K562 (cell line): Measurements from ENCODE around the gene PREB. TPM values are rescaled to one million over a fixed set of nuclear protein-coding genes. Genes with fewer than 3 reads are reported as not detected.
A peak's percentile ranks its signal among the peaks of the same experiment; 100 is the strongest.

Experiments used
- ATF1 ChIP-seq, 2 experiments: fragments of 450-650 bp in 1 of 2; IDR thresholded peaks; 2 replicates each; pipeline ENCODE4 v1.6.1; 2016; ENCODE audit warnings: missing compliant biosample characterization in 1 of 2, missing genetic modification characterization in 1 of 2
- C11orf30 ChIP-seq: fragments of 450-650 bp; IDR thresholded peaks from 2 replicates; pipeline ENCODE4 v1.6.1; 2016; ENCODE audit warnings: low read depth, mild to moderate bottlenecking
- CBFA2T2 ChIP-seq: fragments of 450-650 bp; conservative IDR thresholded peaks from 2 replicates; pipeline ENCODE4 v1.6.1; 2017; ENCODE audit warnings: mild to moderate bottlenecking
- ETV5 ChIP-seq: sonication (generic); formaldehyde crosslinking; IDR thresholded peaks from 2 replicates; pipeline ENCODE4 v1.4.0; 2020; ENCODE audit warnings: low read depth, mild to moderate bottlenecking, missing genetic modification reagents
- FIP1L1 ChIP-seq: fragments of 200-400 bp; formaldehyde crosslinking; IDR thresholded peaks from 2 replicates; pipeline ENCODE4 v1.6.1; 2018; ENCODE audit warnings: mild to moderate bottlenecking, low read depth, low read length; ENCODE audit not compliant: poor library complexity, severe bottlenecking
- KDM1A ChIP-seq, 2 experiments: fragments of 450-650 bp; IDR thresholded peaks; 2 replicates each; pipeline ENCODE4 v1.6.1; 2016; ENCODE audit warnings: mild to moderate bottlenecking in 2 of 2
- KLF1 ChIP-seq: fragments of 450-650 bp; IDR thresholded peaks from 2 replicates; pipeline ENCODE4 v1.6.1; 2016; ENCODE audit warnings: missing genetic modification characterization, missing compliant biosample characterization
- MTA1 ChIP-seq: fragments of 450-650 bp; IDR thresholded peaks from 2 replicates; pipeline ENCODE4 v1.6.1; 2017; ENCODE audit warnings: borderline replicate concordance
- NCOA1 ChIP-seq: fragments of 450-650 bp; IDR thresholded peaks from 2 replicates; pipeline ENCODE4 v1.6.1; 2016; ENCODE audit warnings: low read depth
- NR4A1 ChIP-seq, 2 experiments: fragments of 250-450 bp in 1 of 2; fragments of 450-650 bp in 1 of 2; sonication (Bioruptor Pico) in 1 of 2; IDR thresholded peaks; 2 replicates each; pipeline versions ENCODE4 v1.4.0 to v1.6.1; 2016 to 2020; ENCODE audit warnings: mild to moderate bottlenecking in 2 of 2, missing compliant biosample characterization in 1 of 2, missing genetic modification characterization in 1 of 2, moderate library complexity in 1 of 2
- POLR2AphosphoS5 ChIP-seq: IDR thresholded peaks from 2 replicates; pipeline ENCODE4 v1.6.1; 2011; ENCODE audit warnings: mild to moderate bottlenecking, low read depth, low read length, moderate library complexity; ENCODE audit not compliant: control insufficient read depth, insufficient read depth
- RBM25 ChIP-seq: fragments of 200-400 bp; formaldehyde crosslinking; IDR thresholded peaks from 2 replicates; pipeline ENCODE4 v1.6.1; 2018; ENCODE audit warnings: low read length, low read depth, moderate library complexity; ENCODE audit not compliant: severe bottlenecking
- TEAD1 ChIP-seq, 2 experiments: fragments of 450-650 bp in 1 of 2; sonication (generic) in 1 of 2; formaldehyde crosslinking; IDR thresholded peaks; 2 replicates each; pipeline versions ENCODE4 v1.4.0 to v1.8.0; 2020 to 2022; ENCODE audit warnings: mild to moderate bottlenecking in 2 of 2, missing genetic modification reagents in 1 of 2
- polyA plus RNA-seq, 8 experiments: library from polyadenylated mRNA; depleted of rRNA in 4 of 8; stranded (reverse) in 5 of 8; unstranded in 3 of 8; fragments of >200 nt; fragmentation: Nextera tagmentation in 2 of 8; fragmentation: Illumina TruSeq in 1 of 8; extraction: Ambion mirVana in 2 of 8; extraction: Trizol in 1 of 8; gene quantifications; 2 replicates each; pipeline versions ENCODE4 v1.2.1 to v1.2.3, GENCODE V29; 2011 to 2014; ENCODE audit warnings: inconsistent platforms in 1 of 8, missing spikeins in 1 of 8
- total RNA-seq, 7 experiments: library from RNA; depleted of rRNA in 6 of 7; stranded (reverse); fragments of >200 nt in 6 of 7; fragmentation: Illumina TruSeq in 2 of 7; extraction: Trizol in 2 of 7; gene quantifications; 2 replicates each; pipeline versions ENCODE4 v1.2.1 to v1.2.3, GENCODE V29; 2011 to 2021; ENCODE audit warnings: low replicate concordance in 1 of 7
- TF ChIP-seq, protein P1 (sequence below): fragments of 200-800 bp; sonication (Bioruptor generic); IDR thresholded peaks from 2 replicates; pipeline ENCODE4 v1.6.1; 2017; ENCODE audit warnings: missing genetic modification characterization, missing compliant biosample characterization
- TF ChIP-seq, protein P2 (sequence below): fragments of 450-650 bp; formaldehyde crosslinking; IDR thresholded peaks from 2 replicates; pipeline ENCODE4 v1.4.0; 2020; ENCODE audit warnings: mild to moderate bottlenecking, moderate library complexity
- TF ChIP-seq, protein P3 (sequence below): fragments of 450-650 bp; conservative IDR thresholded peaks from 2 replicates; pipeline ENCODE4 v1.6.1; 2016; ENCODE audit warnings: missing genetic modification characterization, low read depth, mild to moderate bottlenecking, missing compliant biosample characterization, moderate library complexity

Gene PREB
- total and polyA plus RNA-seq, 9 of the 15 experiments (the other 6 are each of a cell fraction or from before 2014, with no cell fraction given): 35.1 to 84.2 (median 67.2) TPM

DNA sequence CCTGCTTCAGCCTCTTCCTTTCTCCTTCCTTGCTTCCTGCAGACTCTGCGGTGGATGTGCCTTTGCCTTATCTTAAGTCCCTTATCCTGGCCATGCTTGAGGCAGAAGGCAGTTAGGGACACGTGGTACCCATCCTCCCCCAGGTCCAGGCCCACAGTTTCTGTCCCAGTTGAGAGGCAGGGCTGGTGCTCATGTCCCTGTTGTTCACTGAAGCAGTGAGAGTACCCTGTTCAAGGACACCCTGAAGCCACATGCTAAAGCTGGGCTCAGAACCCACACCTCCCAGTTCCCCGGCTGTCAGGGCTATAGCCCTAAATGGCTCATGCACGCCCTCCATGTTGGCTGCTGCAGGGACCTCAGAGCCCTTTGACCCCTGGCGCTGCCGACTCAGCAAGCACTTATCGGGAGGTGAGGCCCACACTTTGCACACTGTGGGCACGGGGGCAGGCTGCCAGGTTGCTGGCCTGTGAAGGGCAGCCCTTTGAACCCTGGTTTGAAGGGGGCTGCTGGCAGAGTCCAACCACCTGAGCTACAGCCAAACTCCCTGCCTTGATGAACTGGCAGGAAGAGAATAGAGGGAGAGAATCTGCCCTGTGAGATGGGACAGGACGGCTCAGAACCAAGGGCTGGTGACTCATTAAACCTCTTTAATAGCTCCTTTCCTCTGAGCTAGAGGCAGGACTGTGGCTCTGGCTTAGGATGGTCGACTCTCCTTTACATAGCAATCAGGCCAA is 41.6 kb downstream of the PREB start (continued):
- TF ChIP-seq, protein P1, sequence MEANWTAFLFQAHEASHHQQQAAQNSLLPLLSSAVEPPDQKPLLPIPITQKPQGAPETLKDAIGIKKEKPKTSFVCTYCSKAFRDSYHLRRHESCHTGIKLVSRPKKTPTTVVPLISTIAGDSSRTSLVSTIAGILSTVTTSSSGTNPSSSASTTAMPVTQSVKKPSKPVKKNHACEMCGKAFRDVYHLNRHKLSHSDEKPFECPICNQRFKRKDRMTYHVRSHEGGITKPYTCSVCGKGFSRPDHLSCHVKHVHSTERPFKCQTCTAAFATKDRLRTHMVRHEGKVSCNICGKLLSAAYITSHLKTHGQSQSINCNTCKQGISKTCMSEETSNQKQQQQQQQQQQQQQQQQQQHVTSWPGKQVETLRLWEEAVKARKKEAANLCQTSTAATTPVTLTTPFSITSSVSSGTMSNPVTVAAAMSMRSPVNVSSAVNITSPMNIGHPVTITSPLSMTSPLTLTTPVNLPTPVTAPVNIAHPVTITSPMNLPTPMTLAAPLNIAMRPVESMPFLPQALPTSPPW (CRISPR knock-in tag): peak; percentile 39; the same call in 1 of the 2 replicates
- TF ChIP-seq TEAD1 (CRISPR knock-in tag; IDR thresholded peaks at IDR 0.05) (peak in 1 of 2 experiments; percentile 67; a peak in 1 of 4 replicates), ATF1 (CRISPR knock-in tag; IDR thresholded peaks at IDR 0.05) (no peak), ATF1 (tag; IDR thresholded peaks at IDR 0.05) (peak; percentile 58; the same call in 1 of the 2 replicates), CBFA2T2 (peak; percentile 73), C11orf30 (peak; percentile 42; the same call in 1 of the 2 replicates), KDM1A (IDR thresholded peaks at IDR 0.05) (peak; percentile 9 to 22; a peak in 1 of 4 replicates), KLF1 (tag) (0 out of 2 replicates have a peak, but pooled peaks have one; percentile 14), POLR2AphosphoS5 (0 out of 2 replicates have a peak, but pooled peaks have one; percentile 29), MTA1 (no peak), NR4A1 (CRISPR knock-in tag; IDR thresholded peaks at IDR 0.05) (peak; percentile 41; the same call in 1 of the 2 replicates), NR4A1 (tag; IDR thresholded peaks at IDR 0.05) (peak; percentile 88), RBM25 (no peak), ETV5 (CRISPR knock-in tag) (peak; percentile 76), NCOA1 (peak; percentile 46; the same call in 1 of the 2 replicates), FIP1L1 (no peak)
- TF ChIP-seq, protein P2, sequence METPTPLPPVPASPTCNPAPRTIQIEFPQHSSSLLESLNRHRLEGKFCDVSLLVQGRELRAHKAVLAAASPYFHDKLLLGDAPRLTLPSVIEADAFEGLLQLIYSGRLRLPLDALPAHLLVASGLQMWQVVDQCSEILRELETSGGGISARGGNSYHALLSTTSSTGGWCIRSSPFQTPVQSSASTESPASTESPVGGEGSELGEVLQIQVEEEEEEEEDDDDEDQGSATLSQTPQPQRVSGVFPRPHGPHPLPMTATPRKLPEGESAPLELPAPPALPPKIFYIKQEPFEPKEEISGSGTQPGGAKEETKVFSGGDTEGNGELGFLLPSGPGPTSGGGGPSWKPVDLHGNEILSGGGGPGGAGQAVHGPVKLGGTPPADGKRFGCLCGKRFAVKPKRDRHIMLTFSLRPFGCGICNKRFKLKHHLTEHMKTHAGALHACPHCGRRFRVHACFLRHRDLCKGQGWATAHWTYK: peak; percentile 92
- TF ChIP-seq, protein P3, sequence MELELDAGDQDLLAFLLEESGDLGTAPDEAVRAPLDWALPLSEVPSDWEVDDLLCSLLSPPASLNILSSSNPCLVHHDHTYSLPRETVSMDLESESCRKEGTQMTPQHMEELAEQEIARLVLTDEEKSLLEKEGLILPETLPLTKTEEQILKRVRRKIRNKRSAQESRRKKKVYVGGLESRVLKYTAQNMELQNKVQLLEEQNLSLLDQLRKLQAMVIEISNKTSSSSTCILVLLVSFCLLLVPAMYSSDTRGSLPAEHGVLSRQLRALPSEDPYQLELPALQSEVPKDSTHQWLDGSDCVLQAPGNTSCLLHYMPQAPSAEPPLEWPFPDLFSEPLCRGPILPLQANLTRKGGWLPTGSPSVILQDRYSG (tag): peak; percentile 79; the same call in 1 of the 2 replicates
